ENCODE data around the gene HERC4.
A peak's percentile ranks its signal among the peaks of the same experiment; 100 is the strongest.
"Not testable (repeated sequence)": the region's sequence is repeated elsewhere in the genome, so short reads cannot be mapped to it uniquely, and the experiment has no call there.

HERC4 gene

DNA sequence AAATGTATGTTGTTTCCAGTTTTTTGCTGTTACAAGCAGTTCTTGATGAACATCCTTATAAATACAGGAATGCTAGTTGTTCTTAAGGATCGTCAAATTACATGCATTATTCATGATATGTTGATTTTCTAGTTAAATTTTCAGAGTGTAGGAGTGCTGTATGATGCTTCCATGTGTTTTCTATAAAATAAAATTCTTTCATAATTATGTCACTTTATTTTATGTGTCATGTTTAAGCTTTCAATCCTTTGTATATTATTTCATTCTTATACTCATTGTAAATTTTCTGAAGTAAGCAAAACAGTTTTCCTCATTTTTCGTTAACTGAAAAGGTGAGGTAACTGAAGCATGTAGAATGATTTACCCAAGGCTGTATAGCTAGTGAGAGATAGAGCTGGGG lies 17.4 kb upstream of the HERC4 start:
- DNase-seq (ENCODE audit: low spot score), result no peak

- no peak for DNase-seq (ENCODE audit: low spot score)
Measured at GRCh38 chr10:68090586-68090985, 15.5 kb upstream of the HERC4 start.

DNA sequence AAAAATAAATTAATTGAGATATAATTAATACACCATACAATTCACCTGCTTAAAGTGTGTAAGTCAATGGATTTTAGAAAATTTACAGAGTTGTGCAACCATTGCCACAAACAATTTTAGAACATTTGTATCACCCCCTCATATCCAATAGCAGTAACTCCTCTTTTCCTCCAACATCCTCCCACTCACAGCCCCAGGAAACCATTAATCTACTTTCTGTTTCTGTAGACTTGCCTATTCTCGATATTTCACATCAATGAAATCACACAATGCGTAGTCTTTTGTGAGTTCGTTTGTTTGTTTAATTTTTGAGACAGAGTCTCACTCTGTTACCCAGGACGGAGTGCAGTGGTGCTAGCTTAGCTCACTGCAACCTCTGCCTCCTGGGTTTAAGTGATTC lies 13.7 kb upstream of the HERC4 start:
- DNase-seq (ENCODE audit: low spot score), result no peak

GRCh38 chr10:68087685-68088401 lies 12.8 kb upstream of the HERC4 start:
- DNase-seq (ENCODE audit: low spot score), result no peak

DNA sequence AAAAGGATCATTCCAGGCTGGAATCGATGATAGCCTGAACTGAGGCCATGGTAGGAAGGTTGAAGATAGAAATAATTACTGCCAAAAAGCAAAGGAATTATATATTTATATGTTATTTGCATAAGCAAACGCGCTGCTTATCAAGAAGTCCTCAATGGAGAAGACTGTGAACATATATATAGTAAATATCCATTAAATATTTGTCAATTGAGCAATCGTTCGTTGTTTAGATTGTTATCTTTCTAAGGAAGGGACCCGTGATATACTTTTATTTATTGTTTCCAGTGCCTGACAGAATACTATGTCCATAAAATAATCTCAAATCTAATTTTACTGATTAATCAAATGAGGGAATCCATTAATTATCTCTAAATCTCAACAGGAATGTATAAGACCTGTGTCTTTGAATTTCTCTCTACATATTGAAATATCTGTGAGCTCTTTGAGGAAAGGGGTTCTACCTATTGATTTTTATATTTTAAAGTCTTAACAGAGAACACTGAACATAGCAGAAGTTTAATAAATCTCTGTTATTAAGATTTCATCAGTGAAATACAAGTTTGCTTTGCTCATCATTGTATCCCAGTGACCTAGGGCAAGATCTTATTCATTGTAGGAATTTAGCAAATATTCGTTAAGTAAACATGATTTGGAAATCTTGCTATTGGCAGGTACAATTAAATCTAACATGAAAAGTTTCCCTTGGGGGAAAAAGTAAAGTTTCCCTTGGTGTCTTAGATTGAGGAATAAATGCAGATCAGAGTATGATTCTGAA lies 12.0 kb upstream of the HERC4 start:
- no peak for DNase-seq (ENCODE audit: low spot score)

- DNase-seq (ENCODE audit: low spot score), result peak; percentile 23
Measured at GRCh38 chr10:68086011-68086410, 10.9 kb upstream of the HERC4 start.

DNA sequence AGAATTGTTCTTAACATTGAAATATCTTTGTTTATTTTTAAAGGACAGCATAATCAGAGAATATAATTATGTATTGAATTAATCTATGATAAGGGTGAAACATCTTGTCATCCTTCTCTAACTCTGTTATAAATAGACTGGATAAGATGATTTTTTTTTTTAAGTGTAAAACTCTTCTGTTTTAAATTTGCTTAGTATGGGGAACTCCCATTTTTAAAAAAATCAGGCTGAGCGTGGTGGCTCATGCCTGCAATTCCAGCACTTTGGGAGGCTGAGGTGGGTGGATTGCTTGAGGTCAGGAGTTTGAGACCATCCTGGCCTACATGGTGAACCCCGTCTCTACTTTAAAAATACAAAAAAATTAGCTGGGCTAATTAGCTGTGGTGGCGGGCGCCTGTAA lies 9.4 kb upstream of the HERC4 start:
- no peak for DNase-seq (ENCODE audit: low spot score)

DNA sequence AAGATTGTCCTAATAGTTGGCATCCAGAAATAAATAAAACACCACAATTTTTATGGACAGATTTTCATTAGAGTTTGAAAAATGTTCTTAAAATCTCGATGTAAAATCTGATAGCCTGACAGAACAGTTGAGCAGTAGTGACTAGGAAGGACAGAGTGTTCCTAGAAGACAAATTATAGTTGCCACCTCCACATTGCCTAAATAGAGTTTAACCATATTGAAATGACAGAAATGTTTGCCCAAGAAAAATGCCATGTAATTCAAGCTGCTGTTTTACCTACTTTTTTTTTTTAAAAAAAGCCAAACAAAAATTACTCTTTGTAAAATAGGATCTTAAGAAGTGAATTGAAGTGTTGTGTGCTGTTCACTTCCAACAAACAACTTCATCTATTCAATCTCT lies 8.9 kb upstream of the HERC4 start:
- no peak for DNase-seq (ENCODE audit: low spot score)

- DNase-seq (ENCODE audit: low spot score), result peak; percentile 53
Measured at GRCh38 chr10:68082872-68083271, 7.8 kb upstream of the HERC4 start.

DNA sequence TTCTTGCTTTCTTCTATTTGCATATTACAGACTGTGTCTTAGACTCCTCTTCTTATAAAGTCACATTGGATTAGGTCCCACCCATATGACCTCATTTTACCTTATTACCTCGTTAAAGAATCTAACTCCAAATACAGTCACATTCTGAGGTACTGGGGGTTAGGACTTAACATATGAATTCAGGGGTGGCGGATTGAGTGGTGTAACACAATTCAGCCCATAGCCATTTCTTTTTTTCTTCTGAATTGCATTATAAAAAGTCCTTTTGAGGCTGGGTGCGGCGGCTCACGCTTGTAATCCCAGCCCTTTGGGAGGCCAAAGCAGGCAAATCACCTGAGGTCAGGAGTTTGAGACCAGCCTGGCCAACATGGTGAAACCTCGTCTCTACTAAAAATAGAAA lies 6.8 kb upstream of the HERC4 start:
- DNase-seq (ENCODE audit: low spot score), result no peak

DNA sequence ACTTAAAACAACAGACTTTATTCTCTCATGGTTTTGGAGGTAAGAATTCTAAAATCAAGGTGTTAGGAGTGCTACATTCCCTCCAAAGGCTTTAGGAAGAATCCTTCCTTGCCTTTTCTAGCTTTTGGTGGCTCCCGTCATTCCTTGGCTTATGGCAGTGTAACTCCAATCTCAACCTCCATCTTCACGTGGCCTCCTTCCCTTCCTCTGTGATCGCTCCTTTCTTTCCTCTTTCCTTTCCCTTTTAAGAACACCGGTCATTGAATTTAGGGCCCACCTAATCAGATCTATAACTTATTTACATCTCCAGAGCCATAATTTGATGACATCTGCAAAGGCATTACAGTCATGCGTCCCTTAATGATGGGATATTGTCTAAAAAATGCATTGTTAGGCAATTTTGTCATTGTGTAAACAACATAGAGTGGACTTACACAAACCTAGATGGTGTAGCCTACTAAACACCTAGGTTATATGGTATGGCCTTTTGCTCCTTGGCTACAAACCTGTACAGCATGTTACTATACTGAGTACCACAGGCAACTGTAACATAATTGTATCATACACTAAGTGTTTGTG lies 5.9 kb upstream of the HERC4 start:
- DNase-seq (ENCODE audit: low spot score), result no peak

DNA sequence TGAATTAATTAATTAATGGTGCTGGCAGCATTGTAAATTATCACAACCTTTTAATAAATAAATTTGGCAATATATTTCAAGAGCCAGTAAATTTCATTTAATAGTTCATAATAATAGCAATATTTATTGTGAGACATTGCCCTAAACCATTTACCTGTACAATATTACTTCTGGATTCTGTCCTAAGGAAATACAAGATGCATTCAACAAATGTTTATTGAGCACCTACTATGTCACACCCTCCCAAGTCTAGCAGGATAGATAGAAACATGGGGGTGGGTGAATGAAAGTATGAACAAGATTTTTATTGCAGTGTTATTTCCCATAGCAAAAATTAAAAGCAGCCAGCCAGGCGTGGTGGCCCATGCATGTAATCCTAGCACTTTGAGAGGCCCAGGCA lies 4.4 kb upstream of the HERC4 start:
- no peak for DNase-seq (ENCODE audit: low spot score)

DNA sequence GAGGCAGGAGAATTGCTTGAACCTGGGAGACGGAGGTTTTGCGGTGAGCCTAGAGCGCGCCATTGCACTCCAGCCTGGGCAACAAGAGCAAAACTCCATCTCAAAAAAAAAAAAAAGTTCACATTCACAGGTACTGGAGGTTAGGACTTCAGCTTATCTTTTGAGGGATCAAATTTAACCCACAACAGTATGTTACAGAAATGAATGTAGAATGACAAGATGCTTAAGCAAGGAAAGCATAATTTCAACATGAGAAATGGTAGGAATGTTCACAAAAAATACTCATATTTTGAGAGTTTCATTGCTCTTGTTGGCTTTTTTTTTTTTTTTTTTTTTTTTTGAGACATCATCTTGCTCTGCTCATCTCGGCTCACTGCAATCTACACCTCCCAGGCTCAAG lies 1.9 kb upstream of the HERC4 start:
- DNase-seq (ENCODE audit: low spot score), result no peak

DNA sequence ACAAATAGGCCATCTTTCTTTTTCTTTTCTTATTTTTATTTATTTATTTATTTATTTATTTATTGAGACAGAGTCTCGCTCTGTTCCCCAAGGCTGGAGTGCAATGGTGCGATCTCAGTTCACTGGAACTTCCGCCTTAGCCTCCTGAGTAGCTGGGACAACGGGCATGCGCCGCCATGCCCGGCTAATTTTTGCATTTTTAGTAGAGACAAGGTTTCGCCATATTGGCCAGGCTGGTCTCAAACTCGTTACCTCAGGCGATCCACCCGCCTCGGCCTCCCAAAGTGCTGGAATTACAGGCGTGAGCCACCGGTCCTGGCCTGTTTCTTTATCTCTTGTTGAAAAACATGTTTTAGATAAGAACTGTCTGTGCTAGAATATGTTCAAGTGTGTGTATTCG lies 998 bp upstream of the HERC4 start:
- DNase-seq (ENCODE audit: low spot score), result not testable (repeated sequence)

GRCh38 chr10:68075550-68076004 lies 494 bp upstream of the HERC4 start:
- DNase-seq (ENCODE audit: low spot score), result no peak

GRCh38 chr10:68074031-68074774 lies 880 bp downstream of the HERC4 start:
- no peak for DNase-seq (ENCODE audit: low spot score)

GRCh38 chr10:68073631-68074030 lies 1.5 kb downstream of the HERC4 start:
- no peak for DNase-seq (ENCODE audit: low spot score)

GRCh38 chr10:68067508-68067907 lies 7.6 kb downstream of the HERC4 start:
- DNase-seq (ENCODE audit: low spot score), result no peak

GRCh38 chr10:68067029-68067428 lies 8.1 kb downstream of the HERC4 start:
- no peak for DNase-seq (ENCODE audit: low spot score)

GRCh38 chr10:68053553-68053952 lies 21.5 kb downstream of the HERC4 start:
- DNase-seq (ENCODE audit: low spot score), result peak; percentile 5

DNA sequence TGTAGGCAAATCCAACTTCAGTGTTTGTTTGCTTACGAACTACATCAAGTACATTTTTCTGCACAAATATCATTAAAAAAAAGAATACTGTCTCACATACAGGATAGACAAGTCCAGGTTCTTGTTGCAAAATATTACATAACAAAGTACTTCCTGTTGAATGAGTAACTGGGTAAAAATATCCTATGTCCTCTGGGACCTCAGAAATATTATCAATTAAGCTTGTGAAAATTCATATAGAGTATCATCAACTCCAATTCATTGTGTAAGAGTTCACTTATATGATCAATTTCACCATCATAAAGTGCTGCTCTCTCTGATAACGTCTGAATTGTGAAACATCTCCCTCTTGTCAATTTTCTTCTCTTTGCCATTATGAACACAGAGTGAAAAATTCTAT lies 22.6 kb downstream of the HERC4 start:
- no peak for DNase-seq (ENCODE audit: low spot score)

DNA sequence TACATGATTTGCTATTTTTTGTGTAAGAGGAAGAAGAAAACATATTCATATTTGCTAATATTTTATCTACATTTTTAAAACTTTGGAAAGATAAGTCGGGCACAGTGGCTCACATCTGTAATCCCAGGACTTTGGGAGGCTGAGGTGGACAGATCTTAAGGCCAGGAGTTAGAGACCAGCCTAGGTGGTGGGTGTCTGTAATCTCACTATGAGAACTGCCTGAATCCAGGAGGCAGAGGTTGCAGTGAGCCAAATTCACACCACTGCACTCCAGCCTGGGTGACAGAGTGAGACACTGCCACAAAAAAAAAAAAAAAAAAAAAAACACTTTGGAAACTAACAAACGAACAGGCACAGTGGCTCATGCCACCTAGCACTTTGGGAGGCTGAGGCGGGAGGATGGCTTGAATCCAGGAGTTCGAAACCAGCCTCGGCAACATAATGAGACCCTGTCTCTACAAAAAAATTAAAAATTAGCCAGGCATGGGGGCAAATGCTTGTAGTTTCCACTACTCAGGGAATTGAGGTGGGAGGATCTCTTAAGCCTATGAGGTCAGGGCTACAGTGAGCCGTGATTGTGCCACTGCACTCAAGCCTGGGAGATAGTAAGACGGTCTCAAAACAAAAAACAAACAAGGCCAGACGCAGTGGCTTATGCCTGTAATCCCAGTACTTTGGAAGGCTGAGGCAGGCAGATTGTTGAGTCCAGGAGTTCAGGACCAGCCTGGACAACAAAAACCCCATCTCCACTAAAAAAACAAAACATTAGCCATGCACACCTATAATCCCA lies 25.6 kb downstream of the HERC4 start:
- no peak for DNase-seq (ENCODE audit: low spot score)

Data from AG08395 (cell line).